VCaP (cell line): Measurements from ENCODE around the gene CNDP2.

Experiments used
- H3K27ac ChIP-seq: fragments of 450-650 bp; 2 replicates; pipeline ENCODE4 v1.5.1; 2017
- CTCF ChIP-seq: fragments of 450-650 bp; conservative IDR thresholded peaks from 2 replicates; pipeline ENCODE4 v1.5.1; 2017; ENCODE audit warnings: mild to moderate bottlenecking, moderate library complexity

Gene CNDP2

DNA sequence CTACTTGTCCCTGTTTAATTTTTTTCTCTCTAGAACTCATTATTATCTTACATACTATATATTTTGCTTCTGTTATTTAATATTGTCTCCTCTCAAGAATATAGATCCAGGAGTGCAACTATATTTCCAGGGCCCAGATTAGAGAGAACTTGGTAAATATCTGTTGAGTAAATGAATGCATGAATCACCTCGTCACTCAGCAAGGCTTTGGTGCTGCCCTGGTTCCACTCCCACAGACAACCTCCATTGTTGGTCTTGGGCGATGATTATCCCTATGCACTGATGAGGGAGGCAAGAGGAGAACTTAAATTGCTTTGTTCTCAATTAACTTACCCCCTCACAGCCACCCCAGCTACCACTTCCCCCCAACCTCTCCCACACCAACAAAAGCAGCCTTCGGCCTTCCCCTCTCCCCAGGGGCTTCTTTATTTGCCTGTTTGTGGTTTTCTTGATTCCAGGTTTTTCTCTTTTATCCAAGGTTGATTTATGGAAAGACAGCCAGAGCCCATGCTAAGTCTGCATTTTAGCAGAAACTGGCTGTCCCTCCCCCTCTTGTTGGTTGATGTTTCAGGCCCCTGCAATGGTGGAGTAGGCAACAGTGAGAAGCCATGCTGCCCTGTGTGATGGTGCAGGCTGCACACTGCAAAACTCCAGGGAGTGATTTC lies 22.1 kb upstream of the CNDP2 start:
- no peak overlapping the region for H3K27ac ChIP-seq
- TF ChIP-seq CTCF: no peak

DNA sequence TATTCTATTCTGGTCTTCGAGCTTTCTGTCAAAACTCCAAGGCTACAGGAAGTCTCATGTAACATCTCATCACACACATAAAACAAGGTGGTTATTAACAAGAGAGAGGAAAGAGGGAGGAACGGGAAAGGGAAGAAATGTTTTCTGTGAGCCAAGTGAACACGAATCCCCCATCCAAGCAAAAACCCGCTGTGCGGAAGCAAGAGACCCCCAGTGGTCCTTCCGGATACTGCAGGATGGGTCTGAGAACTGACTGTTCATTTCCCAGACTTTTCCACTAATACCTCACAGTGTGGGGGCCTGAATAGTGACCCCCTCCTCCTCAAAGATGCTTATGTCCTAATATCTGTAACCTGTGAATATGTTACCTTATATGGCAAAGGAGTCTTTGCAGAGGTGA lies 20.0 kb upstream of the CNDP2 start:
- no peak overlapping the region for H3K27ac ChIP-seq
- peak; percentile 55 for TF ChIP-seq CTCF

DNA sequence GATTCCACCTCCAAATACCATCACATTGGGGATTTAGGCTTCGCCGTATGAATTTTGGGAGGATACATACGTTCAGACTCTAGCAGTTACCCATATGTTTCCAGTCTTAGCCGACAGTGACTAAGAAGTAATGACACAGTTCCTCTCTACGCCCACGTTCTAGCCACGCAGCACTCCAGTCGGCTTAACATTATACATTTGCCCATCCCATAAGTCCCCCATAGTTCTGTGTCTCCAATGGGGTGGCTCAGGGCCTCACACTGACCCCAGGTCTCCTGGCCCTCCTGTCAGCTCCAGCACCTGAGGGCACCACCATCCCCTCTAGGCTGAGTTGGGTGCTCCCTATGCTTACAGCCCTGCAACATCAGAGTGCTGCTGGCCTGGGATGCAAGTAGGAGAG lies 18.4 kb upstream of the CNDP2 start:
- TF ChIP-seq CTCF: no peak

DNA sequence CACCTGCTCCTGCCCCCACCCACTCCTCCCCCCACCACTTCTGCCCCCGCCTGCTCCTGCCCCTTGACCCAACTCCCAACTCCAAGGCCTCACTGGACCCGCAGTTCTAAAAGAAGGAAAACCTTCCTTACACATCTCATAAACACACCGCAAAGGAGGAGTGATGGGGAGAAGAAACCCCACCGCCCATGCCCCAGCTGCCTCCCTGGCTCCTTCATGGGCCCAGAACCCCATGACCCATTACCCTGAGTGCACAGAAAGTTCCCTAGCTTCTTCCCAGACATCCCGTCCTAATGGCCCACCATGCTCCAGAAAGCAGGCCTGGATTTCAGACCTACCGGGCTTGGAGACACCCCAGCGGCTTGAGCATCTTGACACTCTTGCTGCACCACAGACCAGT lies 17.8 kb upstream of the CNDP2 start:
- TF ChIP-seq CTCF: no peak

More for the DNA sequence above, 18.4 kb upstream of the CNDP2 start:
- no peak overlapping the region for H3K27ac ChIP-seq

DNA sequence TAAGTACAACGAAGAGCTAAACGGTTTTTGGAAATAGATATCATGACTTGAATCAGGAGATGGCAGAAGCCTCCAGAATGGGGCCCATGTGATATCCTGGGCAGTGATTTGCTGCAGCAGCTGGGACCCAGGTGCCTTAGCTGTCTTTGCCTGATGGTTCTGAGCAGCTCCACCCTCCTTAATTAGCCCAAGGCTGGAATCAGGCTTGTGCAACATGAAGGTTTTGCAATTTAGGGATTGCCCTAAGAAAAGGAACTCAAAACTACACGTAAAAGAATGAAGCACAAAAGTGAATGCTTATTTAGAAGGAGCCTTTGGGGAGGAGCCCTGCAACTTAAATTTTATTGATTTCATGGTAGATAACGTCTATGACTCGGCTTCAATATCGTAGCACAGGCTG lies 17.3 kb upstream of the CNDP2 start:
- H3K27ac ChIP-seq: no peak overlapping the region
- no peak for TF ChIP-seq CTCF

More for the DNA sequence above, 17.8 kb upstream of the CNDP2 start:
- H3K27ac ChIP-seq: no peak overlapping the region

DNA sequence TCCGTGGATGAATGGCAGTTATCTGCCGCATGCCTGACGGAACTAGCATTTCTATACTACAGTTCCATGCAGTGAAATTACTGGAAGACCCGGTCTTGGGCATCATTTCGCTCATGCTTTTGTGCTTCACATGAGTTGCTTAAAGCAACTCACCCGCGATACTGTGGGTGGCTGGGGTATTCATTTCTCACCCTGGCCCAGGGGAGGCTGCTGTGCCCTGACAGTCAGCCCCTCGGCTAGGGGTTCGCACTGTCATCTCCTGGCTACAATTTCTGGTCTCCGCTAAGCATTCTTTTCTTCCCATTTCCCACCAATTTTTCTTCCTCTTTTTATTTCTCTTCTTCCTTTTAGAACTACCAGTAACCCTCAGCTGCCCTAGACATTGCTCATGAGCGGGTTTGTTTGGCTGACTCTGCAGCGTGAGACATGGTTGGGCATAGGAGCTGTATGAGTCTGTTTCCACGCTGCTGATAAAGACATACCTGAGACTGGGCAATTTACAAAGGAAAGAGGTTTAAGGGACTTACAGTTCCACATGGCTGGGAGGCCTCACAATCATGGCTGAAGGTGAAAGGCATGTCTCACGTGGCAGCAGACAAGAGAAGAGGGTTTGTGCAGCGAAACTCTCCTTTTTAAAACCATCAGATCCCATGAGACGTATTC lies 16.5 kb upstream of the CNDP2 start:
- H3K27ac ChIP-seq: no peak overlapping the region
- no peak for TF ChIP-seq CTCF

GRCh38 chr18:74480149-74480651 lies 16.0 kb upstream of the CNDP2 start:
- TF ChIP-seq CTCF: no peak
- H3K27ac ChIP-seq: no peak overlapping the region
